IPS-20b (cell line): Measurements from ENCODE around the gene GLTPD2.

Source experiments
- H3K27ac ChIP-seq: one replicate; pipeline ENCODE4 v1.5.1; 2013; ENCODE audit warnings: low read length
- H3K27me3 ChIP-seq: 2 replicates; pipeline ENCODE4 v1.6.1; 2013; ENCODE audit warnings: mild to moderate bottlenecking, low read length, inconsistent platforms; ENCODE audit not compliant: insufficient read depth
- H3K36me3 ChIP-seq: 2 replicates; pipeline ENCODE4 v1.6.1; 2013; ENCODE audit warnings: low read depth, mild to moderate bottlenecking, inconsistent platforms, low read length, moderate library complexity; ENCODE audit not compliant: insufficient read depth
- H3K4me1 ChIP-seq: 2 replicates; pipeline ENCODE4 v1.6.1; 2013; ENCODE audit warnings: mild to moderate bottlenecking, control low read depth, inconsistent platforms, low read length, moderate library complexity; ENCODE audit not compliant: insufficient read depth
- H3K4me3 ChIP-seq: 2 replicates; pipeline ENCODE4 v1.5.1; 2013; ENCODE audit warnings: mild to moderate bottlenecking, low read length, inconsistent platforms
- H3K9ac ChIP-seq: 2 replicates; pipeline ENCODE4 v1.6.1; 2013; ENCODE audit warnings: low read depth, mild to moderate bottlenecking, inconsistent platforms, low read length, moderate library complexity
- H3K9me3 ChIP-seq: 2 replicates; pipeline ENCODE4 v1.6.1; 2013; ENCODE audit warnings: mild to moderate bottlenecking, low read depth, low read length, inconsistent platforms; ENCODE audit not compliant: insufficient read depth

GLTPD2 gene

DNA sequence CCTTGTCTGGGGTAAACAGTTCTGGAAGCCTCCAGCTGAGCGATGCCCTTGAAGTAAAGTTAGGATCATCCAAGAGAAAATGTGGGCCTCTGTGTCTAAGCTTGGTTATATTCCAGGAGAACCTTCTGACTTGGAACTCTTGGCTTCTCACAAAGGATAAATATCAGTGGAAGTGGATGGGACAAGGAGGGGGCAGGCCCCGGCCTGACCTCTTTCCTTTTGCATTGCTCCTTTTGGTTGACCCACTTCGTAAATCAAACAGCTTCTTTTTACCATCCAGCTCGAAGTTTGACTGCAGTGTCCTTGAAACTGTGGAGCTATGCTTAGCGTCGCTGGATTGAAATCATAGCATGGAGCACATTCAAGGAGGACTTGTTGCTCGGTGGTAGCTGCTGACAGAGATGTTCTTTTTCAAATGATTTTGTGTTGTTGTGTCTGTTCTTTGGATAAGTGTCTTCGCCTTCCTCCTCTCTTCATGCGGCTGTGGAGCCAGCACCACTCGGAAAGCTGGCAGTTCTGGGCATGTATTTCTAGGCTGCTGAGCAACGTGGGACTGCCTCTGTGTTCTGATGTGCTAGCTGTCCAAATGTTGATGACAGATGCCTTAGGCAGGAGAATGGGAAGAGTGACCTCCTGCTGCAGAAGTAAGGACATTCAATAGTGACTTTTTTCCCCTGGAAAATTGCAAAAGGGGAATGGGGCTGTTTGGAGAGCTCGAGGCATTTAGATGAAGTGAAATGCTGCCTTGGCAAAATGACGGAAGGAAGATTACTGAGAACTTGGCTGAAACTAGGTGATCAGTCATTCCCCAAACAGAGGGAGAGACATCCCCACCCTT, 48.9 kb downstream of the GLTPD2 start:
- no peaks in the 10 kb centered on the region for H3K27me3 ChIP-seq
- no peak overlapping the region for H3K27ac ChIP-seq
- no peak overlapping the region for H3K4me3 ChIP-seq
- peaks cover 7% of the 10 kb centered on the region; the same call in 1 of the 2 replicates for H3K36me3 ChIP-seq
- H3K9me3 ChIP-seq, result no peaks in the 10 kb centered on the region
- no peaks in the 10 kb centered on the region; the same call in 1 of the 2 replicates for H3K4me1 ChIP-seq
- H3K9ac ChIP-seq, result no peak overlapping the region

DNA sequence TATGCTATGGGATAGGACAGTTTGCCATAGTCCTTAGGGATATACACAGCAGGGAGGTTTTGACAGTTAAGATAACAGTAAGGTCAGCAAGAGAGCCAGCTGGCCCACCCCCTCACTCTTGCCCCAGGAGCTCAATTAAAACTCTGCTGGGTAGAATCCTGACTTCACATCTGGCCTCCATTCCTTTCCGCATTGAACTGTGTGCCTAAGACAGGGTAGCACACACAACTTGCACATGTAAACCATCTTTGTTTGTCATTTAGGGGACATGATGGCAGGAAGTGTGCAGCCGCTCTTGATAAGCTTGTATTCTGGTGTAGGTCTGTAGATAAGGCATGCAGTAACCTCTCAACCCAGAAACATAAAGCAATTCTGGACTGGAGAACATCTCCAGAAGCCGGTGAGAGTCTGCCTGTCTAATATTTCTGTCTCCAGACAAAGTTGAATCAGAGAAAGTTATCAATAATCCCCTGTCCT, 49.6 kb downstream of the GLTPD2 start:
- no peaks in the 10 kb centered on the region for H3K27me3 ChIP-seq
- no peak overlapping the region for H3K9ac ChIP-seq
- no peak overlapping the region for H3K4me3 ChIP-seq
- H3K36me3 ChIP-seq, result peaks cover 7% of the 10 kb centered on the region; the same call in 1 of the 2 replicates
- H3K27ac ChIP-seq, result no peak overlapping the region
- no peaks in the 10 kb centered on the region for H3K9me3 ChIP-seq
- no peaks in the 10 kb centered on the region; the same call in 1 of the 2 replicates for H3K4me1 ChIP-seq

DNA sequence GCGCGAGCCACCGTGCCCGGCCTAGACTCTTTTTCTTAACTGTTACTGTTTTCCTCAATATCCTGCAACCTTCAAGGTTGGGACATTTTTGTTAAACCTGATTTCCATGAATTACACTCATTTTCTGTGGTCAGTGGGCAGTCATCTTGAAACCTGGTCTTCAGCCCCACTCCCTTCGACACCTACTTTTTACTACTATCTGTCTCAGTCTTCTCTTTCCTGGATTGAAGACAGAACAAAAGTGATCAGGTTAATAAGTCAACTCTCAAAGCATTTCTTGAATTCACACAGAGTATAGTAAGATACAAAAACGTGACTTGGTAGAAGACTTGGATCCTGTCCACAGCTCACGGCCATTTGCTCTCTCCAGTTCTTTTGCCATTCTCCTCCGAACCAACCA, 50.5 kb downstream of the GLTPD2 start:
- no peaks in the 10 kb centered on the region for H3K27me3 ChIP-seq
- no peak overlapping the region for H3K27ac ChIP-seq
- no peak overlapping the region for H3K4me3 ChIP-seq
- H3K9ac ChIP-seq, result no peak overlapping the region
- no peaks in the 10 kb centered on the region for H3K9me3 ChIP-seq
- no peaks in the 10 kb centered on the region; the same call in 1 of the 2 replicates for H3K4me1 ChIP-seq
- peaks cover 7% of the 10 kb centered on the region; the same call in 1 of the 2 replicates for H3K36me3 ChIP-seq
